GM19351 (cell line): ENCODE data around the gene SLC7A14.

Source experiments
- ATAC-seq: cut with Tn5 transposase; IDR thresholded peaks from one replicate; pipeline ENCODE4 v1.9.1; 2021; ENCODE audit warnings: mild to moderate bottlenecking, moderate library complexity; ENCODE audit not compliant: unreplicated experiment

The SLC7A14 gene

DNA sequence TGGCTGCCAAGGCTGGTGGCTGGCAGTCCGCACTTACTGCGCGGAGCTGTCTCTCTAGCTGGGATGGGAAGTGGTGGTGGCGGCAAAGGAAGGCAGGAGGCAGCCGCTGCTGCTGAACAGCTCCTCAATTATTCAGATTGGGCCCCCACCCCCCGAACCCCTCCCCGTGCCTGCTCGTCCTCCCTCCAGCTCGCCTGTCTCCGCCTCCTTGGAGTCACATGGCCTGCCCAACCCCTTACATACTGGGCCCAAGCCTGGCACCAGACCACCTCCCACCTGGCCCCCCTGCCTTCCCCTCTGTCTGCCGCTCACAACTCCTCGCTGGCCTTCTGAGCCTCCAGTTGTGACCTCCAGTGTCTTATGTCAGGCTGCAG is at the start of gene SLC7A14:
Gene SLC7A14, minus strand, starts transcription at position 139 of the 374 bp plus-strand sequence. CDS start 59,139 bp downstream, outside the sequence.
- ATAC-seq: no peak

DNA sequence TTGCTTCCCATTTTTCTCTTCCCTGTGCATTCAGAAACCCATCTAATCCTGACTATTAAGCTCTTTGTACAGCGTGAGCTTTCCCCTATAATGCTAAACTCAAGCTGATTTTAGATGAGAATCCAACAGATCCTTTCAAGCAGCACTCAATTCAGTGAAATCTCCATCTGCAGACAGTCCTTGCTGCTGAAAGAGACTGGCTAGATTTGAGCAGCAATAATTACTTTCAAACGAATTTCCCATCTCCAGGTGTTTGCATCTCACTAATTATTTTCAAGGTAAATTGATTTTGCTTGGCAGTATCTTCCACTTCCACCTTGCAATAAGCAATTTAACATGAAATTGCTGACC is 49.5 kb upstream of the SLC7A14 start:
- no peak for ATAC-seq

DNA sequence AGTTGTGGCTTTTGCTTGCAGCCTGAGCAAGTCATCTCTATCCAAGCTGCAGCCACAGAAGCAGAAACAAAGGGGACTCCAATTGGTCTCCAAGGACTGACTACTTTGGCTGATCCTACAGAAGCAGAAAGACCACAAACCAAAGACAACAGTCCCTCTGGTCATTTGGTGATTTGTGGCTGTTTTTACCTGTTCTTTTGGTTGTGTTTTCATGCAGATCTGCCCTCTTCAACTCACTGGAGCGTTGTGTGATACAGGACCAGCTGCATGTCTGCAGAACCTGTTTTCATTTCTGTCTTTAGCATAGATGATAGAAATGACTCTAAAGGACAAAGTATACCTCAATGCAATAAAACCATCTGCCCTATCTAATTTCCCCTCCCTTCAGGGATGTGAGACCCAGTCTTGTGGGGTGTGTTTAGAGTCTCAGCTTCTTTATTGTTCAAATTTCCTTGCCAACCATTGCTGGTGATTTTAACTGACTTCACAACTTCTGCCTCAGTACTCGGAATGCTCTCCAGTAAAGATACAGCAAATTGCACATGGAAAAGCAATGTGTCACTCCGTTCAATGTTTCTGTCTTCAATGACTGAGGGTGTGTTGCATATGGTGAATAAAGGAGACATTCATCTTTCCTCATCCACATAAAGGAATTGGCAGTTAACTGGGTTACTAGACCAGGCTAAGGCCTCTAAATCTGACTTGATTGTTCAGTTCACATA is 48.9 kb upstream of the SLC7A14 start:
- peak; percentile 66 for ATAC-seq

DNA sequence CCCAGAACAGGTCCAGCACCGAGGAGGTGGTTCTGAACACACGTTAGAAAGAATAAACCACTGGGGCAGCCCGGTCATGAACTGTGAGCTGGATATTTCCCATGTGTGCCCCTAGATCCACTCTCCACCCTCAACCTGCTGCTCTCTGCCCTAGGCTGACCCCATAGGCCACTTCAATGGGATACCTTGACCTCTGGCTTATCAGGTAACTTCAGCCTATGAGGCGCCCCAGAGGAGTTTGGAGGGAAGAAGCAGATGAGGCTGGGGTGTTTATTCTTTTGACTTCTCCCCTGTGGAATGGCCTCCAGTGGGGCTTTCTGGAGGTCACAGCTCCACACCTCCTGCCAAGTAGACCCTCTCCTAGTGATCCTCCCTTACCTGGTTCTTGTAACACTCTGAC is 47.7 kb upstream of the SLC7A14 start:
- ATAC-seq: no peak

DNA sequence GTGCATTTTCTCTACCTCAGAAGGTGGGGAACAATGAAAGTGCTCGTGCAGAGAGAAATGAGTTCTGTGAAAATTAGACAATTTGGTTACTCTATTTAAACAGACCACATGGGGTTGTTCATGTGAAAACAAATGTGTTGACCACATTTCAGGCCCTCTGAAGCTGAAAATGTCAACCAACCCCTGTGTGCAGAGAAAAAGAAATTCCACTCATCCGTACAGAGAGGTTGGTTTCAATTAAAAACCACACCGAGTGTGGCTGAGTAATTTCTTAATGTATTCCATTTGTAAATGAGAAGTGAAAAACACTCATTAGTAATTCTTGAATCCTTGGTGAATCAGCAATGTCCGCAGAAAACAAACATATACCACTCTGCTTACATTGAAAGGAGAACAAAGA is 46.9 kb upstream of the SLC7A14 start:
- peak; percentile 82 for ATAC-seq

DNA sequence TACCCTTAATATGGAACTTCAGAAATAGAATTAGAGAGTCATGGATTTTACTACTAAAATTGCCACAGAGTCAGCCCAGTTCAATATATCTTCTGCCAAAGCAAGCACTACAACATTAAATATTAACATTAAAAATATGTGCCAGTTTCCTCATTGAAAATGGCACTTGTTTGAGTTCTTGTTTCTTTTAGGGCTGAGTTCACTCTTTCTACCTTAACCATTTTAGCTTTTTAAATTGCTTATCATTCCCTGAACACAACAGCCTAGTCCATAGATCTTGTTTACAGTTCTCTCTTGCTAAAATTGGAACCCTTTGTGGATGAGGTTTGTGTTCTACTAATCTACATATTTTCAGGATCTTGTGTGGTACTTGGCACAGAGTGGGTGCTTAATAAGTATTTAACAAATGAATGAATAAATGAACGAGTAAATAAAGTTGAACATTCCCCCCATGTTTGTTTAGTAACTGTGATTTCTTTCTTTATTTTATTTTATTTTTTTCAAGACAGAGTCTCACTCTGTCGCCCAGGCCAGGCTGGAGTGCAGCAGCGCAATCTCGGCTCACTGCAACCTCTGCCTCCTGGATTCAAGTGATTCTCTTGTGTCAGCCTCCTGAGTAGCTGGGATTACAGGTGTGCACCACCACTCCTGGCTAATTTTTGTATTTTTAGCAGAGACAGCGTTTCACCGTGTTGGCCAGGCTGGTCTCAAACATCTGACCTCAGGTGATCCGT is 46.0 kb upstream of the SLC7A14 start:
- no peak for ATAC-seq

DNA sequence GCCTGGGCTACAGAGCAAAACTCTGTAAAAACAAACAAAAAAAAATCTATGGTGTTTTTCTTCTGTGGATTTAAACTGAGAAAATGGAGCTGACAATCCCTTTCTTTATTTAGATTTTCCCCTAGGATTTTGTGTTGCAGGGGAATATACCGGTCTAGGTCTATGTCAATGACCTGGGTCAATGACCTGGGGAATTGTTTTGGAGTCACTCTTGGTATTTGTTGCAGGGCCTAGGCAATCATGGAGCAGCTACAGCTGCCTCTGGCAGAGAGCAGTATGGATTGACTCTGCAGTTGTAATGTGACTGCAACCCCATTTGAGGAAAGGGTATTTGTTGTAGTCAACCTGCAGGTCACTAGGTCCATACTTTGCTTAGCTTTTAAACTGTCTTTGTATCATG is 37.6 kb upstream of the SLC7A14 start:
- no peak for ATAC-seq

DNA sequence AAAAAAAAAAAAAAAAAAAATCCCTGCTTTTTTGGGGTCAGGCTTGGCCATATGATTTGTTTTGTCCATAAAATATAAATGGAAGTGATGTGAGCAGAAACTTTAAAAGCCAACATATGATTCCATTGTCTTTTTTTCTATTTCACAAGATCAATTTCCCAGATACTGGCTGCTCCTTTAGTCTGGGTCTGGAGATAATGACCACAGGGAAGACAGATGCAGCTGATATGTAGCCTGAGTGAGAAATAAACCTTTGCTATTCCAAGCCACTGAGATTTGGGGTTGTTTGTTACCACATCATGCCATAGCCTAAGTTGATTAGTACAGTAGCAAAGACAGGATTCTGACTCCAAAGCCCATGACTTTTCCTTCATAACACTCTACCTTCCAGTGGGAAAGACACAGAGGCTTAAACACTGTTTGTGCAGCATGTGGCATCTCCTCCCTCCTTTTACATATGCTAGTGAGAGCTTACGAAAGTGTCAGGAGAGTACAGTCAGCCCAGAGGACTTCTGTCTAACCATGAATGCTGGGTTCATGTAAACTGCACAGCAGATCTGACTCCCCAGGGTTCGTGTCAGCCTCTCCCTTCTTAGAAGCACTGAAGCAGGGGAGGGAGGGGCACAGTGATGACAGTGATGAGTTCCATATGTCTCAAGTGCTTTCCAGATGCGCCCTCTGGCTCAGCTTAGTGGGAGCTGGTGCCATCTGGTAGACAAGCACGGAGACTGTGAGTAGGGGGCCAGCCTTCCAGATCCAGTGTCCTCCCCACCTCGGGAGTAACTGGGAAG is 36.7 kb upstream of the SLC7A14 start:
- ATAC-seq: no peak

DNA sequence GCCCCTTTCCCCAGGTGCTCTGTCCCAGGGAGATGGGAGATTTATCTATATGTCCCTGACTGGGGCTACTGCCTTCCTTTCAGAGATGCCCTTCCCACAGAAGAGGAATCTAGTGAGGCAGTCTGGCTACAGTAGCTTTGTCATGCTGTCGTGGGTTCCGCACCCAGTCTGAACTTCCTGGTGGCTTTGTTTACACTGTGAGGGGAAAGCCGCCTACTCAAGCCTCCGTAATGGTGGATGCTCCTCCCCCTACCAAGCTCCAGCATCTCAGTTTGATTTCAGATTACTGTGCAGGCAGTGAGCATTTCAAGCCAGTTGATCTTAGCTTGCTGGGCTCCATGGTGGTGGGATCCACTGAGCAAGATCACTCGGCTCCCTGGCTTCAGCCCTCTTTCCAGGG is 35.4 kb upstream of the SLC7A14 start:
- no peak for ATAC-seq

DNA sequence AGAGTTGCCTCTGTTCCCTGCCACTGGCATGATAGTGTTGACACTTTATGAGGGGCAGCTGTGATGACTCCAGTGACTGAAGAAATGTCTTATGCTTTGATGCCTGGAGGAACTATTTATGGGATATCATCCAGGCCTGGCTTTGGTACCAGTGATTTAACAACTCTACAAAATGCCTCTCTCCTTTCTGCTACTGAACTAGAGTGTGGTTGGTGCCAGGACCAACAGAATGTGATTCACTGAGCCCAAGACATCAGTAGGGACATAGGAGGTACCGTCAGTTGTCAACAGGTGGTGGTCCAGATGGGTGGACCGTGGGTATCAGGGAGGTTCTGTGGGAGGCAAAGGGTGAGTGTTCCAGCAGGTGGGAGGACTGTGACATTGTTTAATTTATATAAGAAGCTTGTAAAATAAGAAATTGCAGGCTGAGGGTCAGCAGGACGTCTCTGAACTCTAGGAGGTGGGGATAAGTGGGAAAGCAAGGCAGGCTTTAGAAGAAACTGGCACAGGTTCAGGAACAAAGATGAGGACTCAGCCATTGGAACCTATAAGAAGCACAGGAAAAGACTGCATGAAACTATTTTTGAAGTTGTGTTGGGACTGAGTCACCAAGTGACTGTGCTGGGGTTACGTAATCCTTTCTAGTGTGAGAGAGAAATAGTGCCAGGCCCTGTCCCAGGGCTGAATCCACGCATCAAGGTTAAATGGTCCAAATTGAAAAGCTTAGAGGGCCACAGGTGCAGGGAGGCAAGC is 28.5 kb upstream of the SLC7A14 start:
- no peak for ATAC-seq

DNA sequence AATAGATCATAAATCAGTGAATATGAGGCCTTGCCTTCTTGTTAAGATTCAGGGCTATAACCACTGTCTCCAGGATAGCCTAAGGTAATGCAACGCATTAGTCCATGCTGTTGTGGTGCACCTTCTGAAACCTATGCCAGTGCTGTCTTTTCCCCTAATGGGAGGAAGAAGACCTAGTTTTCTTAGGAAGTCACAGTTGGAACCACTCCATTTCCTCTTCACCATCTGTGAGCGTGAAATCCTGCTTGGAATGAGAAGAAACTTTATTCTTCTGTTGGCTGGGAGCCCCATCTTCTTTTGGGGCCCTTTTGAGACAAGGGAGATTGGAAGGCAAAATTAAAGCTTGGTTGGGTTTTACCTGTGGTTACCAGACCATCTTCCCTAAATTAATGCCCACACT is 25.9 kb upstream of the SLC7A14 start:
- no peak for ATAC-seq

DNA sequence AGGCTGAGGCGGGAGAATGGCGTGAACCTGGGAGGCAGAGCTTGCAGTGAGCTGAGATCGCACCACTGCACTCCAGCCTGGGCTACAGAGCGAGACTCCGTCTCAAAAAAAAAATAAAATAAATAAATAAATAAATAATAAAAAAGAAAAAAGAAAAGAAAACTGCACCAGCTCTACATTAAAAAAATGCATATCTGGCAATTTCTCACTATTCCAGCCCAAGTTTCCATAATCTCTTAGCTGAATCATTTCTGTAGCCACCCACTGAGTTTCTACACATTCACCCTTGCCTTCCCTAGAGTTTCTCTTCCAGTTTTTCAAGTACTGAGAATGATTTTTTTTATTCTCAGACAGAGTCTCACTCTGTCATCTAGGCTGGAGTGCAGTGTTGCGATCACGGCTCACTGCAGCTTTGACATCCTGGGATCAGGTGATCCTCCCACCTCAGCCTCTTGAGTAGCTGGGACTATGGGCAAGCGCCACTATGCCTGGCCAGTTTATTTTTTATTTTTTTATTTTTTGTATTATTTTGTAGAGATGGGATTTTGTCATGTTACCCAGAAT is 24.5 kb upstream of the SLC7A14 start:
- ATAC-seq: no peak

DNA sequence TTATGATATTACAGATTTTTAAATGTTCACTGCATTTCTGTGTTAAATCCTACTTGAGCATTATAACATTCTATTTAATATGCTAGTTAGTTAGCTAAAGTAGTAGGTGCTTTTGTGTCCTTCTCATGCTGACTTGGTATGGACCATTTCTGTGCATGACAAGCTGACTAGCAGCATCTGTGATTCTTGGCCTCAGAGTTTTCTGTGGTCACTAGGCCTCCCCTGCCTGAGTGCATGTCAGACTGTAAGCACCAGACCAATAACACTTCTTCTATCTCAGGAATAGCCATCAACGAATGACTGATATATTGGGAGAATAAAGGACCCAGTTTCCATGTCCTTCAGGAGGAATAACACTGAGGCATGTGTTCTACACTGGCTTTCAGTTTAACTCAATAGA is 22.6 kb upstream of the SLC7A14 start:
- ATAC-seq: no peak

DNA sequence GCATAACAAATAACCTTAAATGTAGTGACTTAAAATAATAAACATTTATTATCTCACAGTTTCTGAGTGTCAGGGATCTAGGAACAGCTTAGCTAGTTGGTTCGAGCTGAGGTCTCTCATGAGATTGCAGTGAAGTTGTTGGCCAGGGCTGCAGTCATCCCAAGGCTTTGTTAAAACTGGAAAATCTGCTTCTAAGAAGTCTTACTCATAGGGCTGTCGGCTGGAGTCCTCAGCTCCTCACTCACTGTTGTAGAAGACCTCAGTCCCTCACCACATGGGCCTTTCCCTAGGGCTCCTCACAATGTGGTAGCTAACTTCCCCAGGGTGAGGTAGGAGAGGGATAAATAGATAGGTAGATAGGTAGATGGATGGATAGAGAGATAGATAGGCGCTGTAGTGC is 20.8 kb upstream of the SLC7A14 start:
- ATAC-seq: no peak

DNA sequence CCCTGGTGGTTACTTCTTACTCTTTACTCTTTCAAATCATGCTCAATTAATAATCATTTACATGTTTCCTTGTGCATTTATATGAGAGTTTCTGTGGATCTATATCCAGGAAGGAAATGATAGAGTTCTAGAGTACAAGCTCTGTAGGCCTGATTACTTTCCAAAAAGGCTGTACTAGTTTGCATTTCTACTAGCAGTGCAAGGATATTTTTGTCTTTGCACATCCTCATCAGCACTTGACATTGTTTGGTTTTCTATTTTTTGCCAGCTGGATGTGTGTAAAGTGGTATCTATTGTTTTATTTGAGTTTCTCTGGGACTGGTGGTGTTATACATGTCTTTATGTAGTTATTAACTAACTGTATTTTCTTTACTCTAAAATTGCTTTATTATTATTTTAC is 19.6 kb upstream of the SLC7A14 start:
- ATAC-seq: no peak

DNA sequence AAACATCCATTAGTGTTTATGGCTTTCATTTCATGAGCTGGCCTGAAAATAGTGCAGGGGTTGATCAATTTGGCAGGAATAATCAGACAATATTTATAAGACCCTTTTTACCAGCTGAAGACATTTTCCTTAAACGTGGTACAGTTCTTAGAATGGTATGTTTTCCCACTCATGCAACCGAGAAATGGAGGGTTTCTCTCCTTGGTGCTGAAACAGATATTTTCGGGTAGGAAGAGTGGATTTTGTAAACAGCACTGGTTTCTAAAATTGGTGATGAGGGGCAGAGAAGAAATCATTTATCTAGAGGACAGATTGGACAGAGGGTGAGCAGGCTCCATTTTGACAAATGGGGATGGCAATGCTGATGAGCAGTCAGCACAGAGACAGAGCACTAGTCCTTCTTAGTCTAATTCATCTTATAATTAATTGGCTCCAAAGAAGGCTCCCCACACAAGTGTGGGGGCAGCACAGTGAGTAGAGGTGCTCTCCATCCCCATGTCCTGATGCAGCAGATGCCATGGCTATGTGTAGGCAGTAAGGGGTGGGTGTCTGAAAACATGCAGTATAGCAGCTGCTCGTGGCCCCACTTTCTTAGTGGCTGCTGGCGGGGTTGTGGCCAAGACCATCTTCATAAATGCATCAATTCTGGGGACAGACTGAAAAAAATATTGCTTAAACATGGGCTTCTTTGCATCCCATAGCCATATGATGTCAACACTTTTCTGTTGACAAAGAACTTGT is 18.1 kb upstream of the SLC7A14 start:
- no peak for ATAC-seq

DNA sequence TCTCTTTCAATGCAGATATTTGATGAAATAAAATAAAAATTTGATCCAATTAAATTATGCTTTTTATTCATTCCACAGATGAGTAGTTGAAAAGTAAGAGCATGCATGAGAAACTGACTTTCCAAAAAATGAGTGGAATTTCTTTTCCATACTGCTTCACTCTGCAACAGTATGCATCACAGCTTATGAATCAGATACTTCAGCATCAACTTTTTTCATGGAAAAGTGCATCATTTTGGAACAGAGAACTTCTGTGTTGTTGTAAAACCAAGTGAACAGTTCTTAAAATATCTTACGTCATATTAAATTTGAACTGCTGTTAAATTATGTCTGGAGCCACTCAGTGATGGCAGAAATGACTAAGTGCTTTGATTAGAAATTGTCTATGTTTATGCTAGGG is 16.7 kb upstream of the SLC7A14 start:
- ATAC-seq: no peak

DNA sequence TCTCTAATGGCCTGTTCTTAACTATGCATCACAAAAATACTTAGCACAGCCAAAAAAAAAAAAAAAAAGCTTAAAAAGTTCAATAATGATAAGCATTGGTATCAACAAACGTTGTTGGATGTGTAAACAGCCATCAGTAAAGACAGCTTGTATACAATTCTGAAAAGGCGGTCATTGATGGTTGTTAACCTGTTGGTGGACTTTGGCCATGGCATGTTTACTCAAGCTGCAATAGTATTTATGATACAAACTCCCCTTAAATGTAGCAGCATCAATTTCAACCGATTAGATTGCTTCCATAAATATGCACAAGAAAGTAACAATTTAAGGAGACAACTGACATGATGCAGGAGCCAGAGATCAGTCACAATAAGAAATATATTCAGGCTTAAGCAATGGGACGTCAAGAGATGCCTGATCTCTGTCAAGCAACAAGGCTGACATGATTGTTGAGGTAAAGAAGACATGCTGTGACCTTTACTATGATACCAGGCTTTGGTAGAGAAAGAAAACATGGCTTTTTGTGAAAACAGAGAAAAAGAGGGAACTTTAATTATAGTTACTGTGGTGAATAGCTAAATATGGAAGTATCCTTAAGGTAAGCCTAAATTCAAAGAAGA is 14.2 kb upstream of the SLC7A14 start:
- ATAC-seq: no peak

DNA sequence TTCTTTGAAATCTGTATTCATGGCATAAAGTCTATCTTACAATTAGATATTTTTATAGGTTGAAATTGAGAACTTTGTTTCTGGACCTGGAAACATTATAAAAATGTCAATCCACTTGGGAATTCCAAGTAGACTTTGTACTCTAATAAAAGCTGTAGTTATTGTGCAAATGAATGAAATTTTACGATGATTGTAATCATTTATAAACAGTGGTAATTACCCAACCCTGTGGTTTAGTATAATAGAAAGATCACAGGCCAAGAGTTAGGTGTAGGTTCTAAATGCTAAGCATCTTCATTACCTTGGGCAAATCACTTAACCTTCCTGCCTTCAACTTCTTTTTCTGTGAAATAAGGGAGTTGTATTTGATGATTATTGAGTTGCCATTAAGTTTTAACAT is 13.2 kb upstream of the SLC7A14 start:
- ATAC-seq: no peak

DNA sequence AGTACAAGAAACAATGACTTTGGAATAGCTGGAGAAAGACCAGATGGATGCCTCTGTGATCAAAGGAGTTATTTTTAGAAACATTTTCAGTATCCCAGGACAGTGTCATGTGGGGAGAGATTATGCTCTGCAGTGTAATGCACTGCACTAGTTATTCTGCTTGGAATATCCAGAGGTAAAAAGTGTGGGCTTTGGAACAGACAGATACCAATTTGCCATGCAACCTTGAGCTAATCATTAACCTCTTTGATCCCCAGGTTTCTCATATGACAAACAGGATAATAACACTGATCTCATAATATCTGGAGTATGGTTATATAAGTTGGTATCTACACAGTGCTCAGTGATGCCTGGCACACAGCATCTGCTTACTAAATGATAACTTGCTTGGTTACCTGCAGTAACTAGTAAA is 12.2 kb upstream of the SLC7A14 start:
- ATAC-seq: no peak
